ENCODE measurements around the gene TM7SF3.

DNA sequence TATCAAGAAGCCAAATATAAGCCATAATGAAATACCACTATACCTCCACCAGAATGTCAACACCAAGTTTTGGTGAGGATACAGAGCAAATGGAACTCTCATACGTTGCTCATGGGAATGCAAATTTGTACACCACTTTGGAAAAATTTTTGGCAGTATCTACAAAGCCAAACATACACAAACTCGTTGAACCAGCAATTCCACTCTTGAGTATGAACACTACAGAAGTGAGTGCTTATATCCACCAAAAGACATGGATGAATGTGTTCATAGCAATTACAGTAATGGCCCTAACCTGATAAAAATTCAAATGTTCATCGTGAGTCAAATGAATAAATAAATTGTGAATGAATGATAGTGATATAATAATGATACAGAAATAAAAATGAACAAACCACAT is 43.4 kb upstream of the TM7SF3 start:
- TF ChIP-seq, protein P1, sequence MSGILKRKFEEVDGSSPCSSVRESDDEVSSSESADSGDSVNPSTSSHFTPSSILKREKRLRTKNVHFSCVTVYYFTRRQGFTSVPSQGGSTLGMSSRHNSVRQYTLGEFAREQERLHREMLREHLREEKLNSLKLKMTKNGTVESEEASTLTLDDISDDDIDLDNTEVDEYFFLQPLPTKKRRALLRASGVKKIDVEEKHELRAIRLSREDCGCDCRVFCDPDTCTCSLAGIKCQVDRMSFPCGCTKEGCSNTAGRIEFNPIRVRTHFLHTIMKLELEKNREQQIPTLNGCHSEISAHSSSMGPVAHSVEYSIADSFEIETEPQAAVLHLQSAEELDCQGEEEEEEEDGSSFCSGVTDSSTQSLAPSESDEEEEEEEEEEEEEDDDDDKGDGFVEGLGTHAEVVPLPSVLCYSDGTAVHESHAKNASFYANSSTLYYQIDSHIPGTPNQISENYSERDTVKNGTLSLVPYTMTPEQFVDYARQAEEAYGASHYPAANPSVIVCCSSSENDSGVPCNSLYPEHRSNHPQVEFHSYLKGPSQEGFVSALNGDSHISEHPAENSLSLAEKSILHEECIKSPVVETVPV (CRISPR knock-in tag; IDR thresholded peaks at IDR 0.05), result no peak
- TF ChIP-seq ARNTL (CRISPR knock-in tag; IDR thresholded peaks at IDR 0.05; ENCODE audit: borderline replicate concordance, low read depth) (no peak), PPARA (CRISPR knock-in tag; IDR thresholded peaks at IDR 0.05; ENCODE audit: borderline replicate concordance) (no peak)
- TF ChIP-seq, protein P2, sequence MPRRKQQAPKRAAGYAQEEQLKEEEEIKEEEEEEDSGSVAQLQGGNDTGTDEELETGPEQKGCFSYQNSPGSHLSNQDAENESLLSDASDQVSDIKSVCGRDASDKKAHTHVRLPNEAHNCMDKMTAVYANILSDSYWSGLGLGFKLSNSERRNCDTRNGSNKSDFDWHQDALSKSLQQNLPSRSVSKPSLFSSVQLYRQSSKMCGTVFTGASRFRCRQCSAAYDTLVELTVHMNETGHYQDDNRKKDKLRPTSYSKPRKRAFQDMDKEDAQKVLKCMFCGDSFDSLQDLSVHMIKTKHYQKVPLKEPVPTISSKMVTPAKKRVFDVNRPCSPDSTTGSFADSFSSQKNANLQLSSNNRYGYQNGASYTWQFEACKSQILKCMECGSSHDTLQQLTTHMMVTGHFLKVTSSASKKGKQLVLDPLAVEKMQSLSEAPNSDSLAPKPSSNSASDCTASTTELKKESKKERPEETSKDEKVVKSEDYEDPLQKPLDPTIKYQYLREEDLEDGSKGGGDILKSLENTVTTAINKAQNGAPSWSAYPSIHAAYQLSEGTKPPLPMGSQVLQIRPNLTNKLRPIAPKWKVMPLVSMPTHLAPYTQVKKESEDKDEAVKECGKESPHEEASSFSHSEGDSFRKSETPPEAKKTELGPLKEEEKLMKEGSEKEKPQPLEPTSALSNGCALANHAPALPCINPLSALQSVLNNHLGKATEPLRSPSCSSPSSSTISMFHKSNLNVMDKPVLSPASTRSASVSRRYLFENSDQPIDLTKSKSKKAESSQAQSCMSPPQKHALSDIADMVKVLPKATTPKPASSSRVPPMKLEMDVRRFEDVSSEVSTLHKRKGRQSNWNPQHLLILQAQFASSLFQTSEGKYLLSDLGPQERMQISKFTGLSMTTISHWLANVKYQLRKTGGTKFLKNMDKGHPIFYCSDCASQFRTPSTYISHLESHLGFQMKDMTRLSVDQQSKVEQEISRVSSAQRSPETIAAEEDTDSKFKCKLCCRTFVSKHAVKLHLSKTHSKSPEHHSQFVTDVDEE (CRISPR knock-in tag; IDR thresholded peaks at IDR 0.05), result no peak
- TF ChIP-seq, protein P3, sequence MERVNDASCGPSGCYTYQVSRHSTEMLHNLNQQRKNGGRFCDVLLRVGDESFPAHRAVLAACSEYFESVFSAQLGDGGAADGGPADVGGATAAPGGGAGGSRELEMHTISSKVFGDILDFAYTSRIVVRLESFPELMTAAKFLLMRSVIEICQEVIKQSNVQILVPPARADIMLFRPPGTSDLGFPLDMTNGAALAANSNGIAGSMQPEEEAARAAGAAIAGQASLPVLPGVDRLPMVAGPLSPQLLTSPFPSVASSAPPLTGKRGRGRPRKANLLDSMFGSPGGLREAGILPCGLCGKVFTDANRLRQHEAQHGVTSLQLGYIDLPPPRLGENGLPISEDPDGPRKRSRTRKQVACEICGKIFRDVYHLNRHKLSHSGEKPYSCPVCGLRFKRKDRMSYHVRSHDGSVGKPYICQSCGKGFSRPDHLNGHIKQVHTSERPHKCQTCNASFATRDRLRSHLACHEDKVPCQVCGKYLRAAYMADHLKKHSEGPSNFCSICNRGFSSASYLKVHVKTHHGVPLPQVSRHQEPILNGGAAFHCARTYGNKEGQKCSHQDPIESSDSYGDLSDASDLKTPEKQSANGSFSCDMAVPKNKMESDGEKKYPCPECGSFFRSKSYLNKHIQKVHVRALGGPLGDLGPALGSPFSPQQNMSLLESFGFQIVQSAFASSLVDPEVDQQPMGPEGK (CRISPR knock-in tag; IDR thresholded peaks at IDR 0.05; ENCODE audit: borderline replicate concordance), result no peak
